HG02588 (cell line): ENCODE measurements around the gene NOVA2.

ENCODE experiments used
- ATAC-seq: cut with Tn5 transposase; IDR thresholded peaks from one replicate; pipeline ENCODE4 v1.9.1; 2021; ENCODE audit warnings: mild to moderate bottlenecking, moderate library complexity; ENCODE audit not compliant: unreplicated experiment

Gene NOVA2

DNA sequence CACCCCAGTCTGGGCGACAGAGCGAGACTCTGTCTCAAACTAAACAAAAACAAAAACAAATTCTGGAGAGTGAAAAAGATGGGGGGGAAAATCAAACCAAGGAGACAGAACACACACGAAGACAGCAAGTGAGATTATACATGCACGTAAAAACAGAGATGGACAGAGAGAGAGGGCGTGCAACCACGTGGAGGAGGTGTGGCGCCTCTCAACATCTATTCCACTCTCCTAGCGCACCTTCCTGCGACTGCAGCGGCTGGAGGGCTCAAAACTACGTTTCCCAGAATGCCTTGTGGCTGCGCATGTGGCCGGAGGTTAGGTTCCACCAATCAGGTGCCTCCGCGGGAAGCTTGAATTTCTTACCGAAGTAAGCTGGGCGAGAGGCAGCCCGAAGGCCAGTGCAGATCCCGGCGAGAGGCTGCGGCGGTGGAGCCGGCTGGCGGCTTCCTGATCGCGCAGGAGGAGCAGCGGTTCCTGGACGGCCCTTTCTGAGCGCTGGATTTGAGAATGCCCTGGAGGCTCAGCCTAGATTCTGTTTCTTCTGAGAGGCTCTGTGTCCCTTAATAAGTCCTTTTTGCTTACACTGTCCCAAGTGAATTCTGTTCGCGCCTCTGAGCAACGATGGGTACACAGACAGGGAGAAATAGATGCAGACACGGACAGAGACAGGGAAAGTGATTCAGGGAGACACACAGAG, 46.0 kb downstream of the NOVA2 start:
- ATAC-seq: peak; percentile 49

DNA sequence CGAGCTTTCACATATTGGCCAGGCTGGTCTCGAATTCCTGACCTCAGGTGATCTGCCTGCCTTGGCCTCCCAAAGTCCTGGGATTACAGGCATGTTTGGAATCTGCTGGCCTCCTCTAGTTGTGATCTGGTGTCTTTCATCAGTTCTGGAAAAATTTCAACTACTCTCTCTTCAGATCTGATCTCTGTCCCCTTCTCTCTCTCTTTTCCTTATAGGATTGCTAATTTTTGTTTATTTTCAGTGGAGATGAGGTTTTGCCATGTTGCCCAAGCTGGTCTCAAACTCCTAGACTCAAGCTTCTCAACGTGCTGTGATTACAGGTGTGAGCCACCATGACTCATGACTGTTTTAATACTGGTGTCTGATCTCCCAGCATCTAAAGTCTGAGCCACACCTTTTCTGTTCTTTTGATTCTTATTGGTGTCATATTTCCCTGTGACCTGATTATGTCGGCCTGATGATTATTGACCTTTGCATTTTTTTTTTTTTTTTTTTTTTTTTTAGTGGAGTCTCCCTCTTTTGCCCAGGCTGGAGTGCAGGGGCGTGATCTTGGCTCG, 48.7 kb downstream of the NOVA2 start:
- no peak for ATAC-seq

DNA sequence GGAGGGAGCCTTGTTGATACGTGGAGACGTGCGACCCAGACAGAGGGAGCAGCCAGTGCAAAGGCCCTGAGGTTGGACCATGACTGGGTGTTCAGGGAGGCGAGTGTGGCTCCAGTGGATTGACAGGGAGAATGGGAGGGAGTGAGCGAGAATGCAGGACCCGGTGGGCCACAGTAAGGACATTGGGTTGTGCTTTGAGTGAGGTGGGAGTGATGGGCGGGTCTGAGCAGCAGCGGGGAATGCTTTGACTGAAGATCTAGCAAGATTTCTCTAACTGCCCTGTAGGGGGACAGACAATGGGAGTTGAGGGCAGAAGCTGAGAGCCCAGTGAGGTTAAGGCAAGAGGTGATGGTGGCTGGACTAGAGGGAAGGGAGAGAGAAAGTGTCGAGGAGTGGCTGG, 51.4 kb downstream of the NOVA2 start:
- ATAC-seq: no peak

DNA sequence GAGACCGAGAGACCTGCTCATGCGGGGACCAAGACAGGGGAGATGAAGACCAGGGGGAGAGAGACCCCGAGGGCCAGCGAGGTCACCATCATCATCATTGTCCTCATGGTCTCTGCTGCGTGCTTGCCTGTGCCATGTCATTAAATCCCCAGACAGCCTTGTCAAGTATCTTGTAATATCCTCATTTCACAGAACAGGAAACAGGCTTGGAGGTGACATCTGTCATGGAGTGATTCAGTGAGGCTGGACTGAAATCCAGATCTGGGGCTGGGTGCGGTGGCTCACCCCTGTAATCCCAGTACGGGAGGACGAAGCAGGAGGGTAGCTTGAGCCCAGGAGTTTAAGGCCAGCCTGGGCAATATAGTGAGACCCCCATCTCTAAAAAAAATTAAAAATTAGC, 53.2 kb downstream of the NOVA2 start:
- ATAC-seq: no peak

DNA sequence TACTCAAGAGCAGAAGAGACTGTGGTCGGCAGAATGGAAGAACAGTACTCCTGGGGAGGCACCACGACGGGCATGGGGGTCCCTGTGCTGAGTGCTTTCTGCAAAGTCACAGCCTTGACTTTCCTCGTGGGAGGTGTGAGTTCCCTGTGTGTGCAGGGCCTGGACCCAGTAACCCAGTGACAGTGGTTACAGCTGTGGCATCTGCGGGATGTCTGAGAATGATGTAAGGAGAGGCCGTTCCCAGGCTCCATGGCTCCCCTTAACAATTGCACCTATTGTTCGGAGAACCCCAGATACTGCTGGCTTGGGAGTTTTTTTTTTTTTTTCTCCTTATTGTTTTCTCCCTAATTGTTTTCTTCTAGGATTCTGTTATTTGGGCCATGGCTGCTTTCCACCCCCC, 54.0 kb downstream of the NOVA2 start:
- no peak for ATAC-seq

DNA sequence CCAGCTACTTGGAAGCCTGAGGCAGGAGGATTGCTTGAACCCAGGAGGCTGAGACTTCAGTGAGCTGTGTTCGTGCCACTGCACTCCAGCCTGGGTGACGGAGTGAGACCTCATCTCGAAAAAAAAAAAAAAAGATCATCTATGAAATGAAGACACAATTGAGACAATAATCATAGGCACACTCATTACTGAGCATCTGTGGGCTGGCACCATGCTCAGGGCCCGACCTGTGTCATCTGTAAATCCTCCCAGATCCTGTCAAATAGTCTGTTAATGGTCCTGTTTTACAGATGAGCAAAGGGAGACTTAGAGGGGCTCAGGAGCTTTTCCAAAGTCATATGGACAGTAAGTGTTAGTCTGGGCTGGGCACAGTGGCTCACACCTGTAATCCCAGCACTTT, 54.9 kb downstream of the NOVA2 start:
- no peak for ATAC-seq

DNA sequence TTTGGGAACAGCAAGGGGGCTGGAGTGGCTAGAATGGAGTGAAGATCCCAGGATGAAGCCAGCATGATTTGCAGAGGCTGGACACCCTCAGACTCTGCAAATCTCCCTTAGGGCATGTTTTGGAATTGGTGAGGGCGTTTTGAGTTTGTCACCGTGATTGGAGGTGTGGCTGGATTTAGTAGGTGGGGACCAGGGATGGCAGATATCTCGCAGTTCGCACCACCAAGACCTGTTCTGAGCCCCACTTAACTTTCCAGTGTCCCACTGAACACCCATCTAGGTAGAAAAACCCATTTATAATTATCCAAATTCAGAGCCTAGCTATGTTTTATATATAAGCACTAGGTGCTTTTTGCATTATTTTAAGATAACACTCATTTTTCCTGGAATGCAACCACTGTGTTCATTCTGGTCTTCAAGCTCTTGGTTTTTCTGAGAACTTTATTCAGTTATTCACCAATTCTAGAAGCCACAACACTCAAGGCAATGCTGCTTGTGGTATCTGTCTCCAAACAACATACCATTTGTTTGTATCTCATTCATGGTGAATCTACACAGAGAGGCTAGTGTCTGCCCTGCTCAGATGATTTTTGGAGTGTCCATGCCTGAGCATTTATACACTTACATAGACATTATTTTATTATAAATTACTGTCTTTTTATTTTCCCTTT, 56.1 kb downstream of the NOVA2 start:
- ATAC-seq: no peak

DNA sequence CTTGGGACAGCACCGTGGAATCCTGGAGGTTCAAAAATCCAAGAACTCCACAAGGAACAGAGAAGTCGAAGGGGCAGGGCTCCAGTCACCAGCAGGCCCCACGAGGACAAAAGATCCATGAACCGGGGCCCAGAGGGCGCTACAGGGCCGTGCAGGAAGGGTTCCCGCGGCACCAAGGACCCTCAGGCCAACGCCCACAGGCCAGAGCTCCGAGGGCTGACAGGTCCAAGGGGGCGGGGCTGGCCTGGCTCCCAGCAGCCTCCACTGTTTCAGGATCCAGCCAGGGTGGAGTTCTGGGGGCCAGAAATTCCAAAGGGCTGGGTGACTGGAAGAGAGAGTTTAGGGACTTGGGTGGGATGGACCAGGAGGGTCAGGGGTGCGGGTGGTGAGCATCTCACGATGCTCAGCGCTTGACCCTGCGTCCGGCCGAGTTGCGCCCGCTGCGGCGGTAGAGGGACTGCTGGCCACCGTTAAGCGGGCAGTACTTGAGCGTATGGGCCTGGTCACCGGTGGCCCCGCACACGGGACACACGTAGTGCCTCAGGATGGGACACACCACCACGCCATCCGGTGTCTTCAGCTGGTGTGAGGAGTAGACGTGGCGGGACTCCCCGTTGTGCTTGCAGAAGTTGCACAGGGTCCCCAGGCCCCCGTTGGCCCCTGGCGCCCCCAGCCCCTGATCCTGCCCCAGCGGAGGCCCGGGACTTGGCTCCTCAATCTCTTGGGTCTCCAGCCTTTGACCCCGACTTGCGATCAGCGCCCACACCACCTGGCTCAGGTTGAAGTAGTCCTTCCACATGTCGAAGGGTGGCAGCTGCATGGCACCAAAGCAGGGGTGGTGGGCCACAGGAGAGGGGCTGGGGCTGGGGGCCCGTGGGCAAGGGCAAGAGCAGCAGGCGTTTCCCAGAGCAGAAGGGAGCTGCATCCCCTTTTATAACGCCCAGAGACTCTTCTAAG, 59.5 kb downstream of the NOVA2 start, which contains the start of gene NANOS2:
NANOS2 (minus strand) TSS at position 905 of the 957 bp plus-strand sequence; CDS start at position 820, 85 bp downstream.
- ATAC-seq: no peak

DNA sequence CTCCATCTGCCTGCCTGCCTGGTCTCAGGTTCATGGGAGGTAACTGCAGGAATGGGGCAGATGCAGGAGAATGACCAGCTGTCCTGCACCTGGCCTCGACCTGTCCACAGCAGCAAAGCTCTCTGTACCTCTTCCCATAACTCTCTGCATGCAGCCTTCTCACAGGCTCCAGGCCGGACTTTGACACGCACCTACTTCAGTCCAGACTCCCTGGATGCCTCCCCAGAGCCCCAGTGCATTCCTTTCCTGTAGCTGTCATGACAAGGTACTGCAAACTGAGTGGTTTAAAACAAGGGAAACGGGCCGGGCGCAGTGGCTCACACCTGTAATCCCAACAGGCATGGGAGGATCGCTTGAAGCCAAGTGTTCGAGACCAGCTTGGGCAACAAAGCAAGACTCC, 62.4 kb downstream of the NOVA2 start:
- ATAC-seq: no peak

DNA sequence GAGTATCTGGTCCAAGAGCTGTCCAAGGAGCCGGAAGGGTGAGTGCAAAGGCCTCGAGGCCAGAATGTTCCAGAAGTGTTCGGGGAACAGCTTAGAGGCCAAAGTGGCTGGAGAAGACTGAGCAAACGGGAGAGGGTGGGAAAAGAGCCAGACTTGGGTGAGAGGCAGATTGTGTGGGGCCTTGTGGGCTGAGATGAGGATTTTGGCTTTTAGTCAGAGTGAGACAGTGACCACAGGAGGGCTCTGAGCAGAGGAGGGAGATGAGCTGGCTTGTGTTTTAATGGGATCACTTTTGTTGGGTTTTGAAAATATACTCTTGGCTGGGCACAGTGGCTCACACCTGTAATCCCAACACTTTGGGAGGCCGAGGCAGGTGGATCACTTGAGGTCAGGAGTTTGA, 64.7 kb downstream of the NOVA2 start:
- ATAC-seq: no peak

DNA sequence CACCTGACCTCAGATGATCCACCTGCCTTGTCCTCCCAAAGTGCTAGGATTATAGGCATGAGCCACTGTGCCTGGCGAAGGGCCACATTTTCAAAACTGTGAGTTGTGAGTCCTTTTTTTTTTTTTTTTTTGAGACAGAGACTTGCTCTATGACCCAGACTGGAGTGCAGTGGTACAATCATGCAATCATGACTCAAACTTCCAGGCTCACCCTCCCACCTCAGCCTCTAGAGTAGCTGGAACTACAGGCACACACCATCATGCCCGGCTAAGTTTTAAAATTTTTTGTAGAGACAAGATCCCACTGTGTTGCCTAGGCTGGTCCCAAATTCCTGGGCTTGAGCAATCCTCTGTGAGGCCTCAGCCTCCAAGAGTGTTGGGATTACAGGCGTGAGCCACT, 67.4 kb downstream of the NOVA2 start:
- no peak for ATAC-seq

DNA sequence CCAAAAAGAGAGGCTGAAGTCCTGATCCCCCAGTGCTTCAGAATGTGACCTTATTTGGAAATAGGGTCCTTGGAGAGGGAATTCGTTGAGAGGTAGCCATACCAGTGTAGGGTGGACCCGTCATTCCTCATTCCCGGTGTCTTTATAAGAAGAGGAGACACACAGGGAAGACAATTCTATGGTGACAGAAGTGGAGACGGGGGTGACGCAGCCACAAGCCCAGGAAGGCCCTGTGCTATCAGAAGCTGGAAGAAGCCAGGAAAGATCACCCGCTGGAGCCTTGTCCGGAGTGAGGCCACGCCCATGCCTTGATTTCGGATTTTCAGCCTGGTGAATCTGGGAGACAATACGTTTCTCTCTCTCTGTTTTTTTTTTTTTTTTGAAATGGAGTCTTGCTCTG, 68.7 kb downstream of the NOVA2 start:
- ATAC-seq: no peak

DNA sequence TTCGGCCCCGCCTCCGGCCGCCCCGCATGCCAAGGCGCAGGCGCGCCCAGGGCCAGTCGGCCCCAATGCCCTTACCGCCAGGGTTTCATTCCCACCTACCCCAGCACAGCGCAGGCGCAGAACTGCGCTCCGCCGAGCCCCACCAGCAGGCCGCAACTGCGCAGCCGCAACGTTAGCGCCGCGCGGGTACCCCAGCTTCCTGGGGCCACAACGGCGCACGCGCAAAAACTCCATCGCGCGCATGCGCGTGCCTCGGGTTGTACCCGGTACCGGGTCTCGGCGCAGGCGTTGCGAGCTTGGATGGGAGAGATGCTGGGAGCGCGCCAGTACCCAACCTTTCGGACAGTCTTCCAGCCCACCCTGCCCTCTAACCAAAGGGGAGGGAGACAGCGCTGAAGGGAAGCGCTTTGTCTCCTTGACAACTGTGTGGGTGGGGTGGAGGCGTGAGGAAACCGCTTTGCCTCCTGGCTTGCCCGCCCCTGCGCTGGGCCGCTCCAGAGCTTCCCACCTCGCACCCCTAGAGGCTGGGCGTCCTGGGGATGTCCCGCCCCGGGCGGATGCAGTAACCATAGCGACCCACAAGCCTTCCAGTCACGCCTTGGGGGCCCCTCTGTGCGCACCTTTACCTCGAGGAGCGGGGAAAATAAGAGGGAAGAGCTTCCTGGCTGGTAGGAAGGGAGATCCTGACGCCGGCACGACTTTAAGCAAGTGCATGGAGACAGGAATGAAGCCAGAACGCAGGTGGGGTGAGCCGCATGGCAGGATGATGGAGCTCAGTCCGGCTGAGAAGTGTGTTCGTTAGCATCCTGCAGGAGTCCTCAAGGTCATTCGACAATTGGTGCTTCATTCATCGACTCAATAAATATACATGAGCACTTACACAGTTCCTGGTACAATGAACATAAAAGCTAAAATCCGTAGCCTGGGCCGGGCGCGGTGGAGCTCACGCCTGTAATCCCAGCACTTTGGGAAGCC, 70.7 kb downstream of the NOVA2 start:
- ATAC-seq: peak; percentile 89

DNA sequence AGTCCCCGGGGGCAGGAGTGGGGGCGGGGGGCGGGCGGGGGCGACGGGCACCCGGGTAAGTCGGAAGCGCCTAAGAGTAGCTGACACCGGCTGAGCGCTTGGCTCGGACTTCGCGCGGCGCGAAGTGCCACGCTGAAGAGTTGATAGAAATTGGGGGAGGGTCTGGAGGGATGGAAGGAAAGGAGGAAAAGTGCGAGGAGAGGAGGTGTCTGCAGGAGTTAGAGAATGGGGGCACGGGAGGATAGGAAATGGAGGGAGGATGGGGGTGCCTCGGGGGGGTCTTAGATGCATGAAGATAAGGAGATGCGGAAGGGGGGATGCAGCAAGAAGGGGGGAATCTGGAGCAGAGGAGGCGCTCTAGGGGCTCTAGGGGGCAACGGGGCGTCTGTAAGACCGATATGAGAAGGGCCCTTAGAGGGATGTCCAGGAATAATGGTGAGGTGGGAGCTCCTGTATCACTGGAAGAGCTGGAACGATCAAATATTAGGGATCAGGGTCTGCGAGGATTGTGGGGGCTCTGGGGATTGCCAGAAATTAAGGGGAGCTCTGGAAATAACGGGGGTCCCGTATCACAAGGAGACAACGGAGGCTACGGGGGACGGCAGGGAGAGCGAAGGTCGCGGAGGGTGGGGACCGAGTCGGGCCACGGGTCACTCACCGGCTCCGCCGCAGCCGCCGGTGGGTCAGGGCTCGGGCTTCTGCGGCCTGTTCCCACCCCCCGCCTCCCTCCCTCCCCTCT, 71.6 kb downstream of the NOVA2 start, which contains the start of gene MYPOP:
MYPOP (minus strand) TSS at position 702 of the 739 bp plus-strand sequence. CDS start 840 bp downstream, outside the sequence.
- no peak for ATAC-seq

DNA sequence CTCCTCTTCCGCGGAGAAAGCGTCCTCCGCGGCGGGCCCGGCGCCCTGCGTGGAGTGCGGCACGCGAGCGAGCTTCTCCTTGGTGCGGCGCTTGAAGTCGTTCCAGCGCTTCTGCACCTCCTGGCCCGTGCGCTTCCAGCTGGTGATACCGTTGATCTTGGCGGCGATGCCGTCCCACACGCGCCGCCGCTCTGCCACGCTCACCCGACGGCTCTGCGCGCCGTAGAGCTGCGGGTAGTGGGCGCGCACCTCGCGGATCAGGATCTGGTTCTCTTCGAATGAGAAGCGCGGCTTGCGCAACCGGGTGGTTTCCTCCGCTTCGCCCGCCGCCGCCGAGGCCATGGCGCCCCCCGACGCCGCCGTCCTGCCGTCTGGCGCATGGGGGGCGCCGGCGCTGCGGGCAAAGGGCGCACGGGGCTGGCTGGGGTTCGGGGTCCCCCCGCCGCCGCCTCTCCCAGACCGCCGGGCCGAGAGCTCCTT, 72.2 kb downstream of the NOVA2 start:
- ATAC-seq: no peak

DNA sequence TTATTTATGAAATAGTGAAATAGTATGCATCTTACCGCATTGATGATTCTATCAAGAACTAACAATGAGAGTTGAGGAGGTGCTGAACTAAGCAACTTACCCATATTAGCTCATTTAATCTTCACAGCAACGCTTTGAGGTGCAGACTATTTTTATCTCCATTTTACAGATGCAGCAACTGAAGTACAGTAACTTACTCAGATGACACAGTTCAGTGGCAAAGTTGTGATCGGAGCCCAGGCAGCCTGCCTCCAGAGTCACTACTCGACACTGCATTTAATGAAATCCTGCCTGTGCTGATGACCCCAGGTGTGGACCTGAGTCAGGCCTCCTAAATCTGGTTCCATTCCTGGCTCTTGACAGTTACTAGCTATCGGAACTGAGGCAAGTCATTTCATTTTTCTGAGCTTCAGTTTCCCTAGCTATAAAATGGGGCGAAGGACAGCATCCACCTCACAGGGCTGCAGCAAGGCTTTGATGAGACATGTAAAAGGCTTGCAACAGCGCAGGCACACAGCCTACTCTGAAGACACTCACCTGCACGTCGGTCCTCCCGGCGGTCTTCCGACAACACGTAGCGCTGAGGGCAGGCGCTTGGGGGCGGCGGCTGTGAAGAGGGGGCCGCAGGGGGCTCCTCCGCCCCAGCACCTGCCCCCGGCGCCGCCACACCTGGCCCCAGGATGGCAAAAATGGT, 72.8 kb downstream of the NOVA2 start:
- ATAC-seq: no peak

DNA sequence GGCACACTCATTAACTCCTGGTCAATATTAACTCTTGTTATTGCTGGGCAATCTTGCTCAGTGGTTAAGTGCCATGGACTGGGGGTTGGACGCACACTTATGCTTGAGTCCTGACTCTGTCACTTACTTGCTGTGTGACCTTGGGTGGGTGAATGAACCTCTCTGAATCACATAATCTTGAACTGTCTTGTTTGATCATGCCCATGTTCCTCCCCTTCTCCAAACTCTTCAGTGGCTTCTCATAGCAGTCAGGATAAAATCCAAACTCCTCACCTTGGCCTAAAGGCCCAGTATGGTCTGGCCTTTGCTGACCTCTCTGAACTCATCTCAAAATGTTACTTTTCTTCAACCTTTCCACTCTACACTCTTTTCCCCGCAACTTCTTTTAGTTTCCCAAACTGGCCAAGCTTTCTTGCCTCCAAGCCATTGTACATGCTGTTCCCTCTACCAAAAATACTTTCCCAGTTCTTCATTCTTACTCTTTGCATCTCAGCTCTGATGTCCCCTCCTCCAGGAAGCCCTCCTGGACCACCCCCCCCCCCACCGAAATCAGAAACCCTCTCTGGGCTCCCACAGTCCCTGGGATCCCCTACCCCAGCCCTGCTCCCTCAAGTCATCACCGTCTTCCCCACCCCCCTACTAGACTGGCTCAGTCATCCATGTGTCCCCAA, 73.6 kb downstream of the NOVA2 start:
- no peak for ATAC-seq

DNA sequence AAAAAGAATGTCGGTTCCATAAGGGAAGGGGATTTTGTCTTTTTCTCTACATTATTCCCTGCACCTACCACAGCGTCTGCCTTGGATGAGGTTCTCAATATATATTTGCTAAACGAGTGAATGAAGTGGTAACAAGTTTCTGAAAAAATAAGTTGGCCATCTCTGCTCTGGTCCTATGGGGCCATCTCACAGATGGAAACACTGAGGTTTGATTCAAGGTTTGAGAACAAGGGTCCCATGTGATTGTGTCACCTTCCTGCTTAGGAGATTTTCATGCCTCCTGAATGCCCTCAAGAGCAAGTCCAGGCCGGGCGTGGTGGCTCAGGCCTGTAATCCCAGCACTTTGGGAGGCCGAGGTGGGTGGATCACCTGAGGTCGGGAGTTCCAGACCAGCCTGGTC, 74.4 kb downstream of the NOVA2 start:
- no peak for ATAC-seq
